ENCODE results near the gene SLC19A1.

GRCh38 chr21:45506241-45506817 is 35.9 kb downstream of the SLC19A1 start:
- TF ChIP-seq POLR2A (IDR thresholded peaks at IDR 0.05) (no peak), CTCF (IDR thresholded peaks at IDR 0.05 in 4 of 5, conservative IDR thresholded peaks at IDR 0.05 in 1 of 5) (no peak)
